Measurements from ENCODE around the gene PNKP. TPM values are rescaled to one million over a fixed set of nuclear protein-coding genes. Genes with fewer than 3 reads are reported as not detected.

Gene PNKP
- total RNA-seq, 1 donor from 2014 or later, result 33.7 TPM

DNA sequence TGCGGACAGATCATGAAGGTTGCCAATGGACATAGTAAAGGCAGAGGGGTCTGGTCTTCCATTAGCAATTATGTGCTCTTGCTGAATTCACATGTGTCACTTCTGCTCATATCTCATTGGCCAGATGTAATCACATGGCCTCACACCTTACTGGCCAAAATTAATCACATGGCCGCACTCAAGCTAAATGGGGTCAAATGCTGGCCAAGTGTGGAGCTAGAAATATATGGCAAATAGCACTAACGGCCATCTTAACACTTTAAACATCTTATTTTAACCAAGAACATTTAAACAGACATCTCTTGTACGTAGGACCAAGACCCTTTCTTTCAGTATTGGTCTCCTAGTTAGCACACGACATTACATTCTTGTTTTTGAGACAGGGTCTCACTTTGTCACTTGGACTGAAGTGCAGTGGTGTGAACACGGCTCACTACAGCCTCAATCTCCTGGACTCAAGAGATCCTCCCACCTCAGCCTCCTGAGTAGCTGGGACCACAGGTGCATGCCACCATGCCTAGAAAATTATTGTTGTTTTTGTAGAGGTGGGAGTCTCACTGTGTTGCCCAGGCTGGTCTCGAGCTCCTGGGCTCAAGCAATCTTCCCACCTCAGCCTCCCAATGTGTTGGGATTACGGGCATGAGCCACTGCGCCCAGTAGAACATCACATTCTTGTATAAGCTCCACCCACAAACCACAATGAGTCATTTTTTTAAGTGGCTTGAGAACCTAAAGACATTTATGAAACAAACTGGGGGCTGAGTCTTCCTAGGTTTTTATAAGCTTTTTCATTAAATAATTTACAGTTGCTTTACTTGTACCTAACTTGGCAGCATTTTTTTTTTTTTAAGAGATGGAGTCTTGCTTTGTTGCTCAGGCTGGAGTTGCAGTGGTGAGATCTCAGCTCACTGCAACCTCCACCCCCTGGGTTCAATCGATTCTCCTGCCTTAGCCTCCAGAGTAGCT is 19.4 kb downstream of the PNKP start:
- ATAC-seq, result no peak
- no peak for DNase-seq (ENCODE audit: low spot score)

DNA sequence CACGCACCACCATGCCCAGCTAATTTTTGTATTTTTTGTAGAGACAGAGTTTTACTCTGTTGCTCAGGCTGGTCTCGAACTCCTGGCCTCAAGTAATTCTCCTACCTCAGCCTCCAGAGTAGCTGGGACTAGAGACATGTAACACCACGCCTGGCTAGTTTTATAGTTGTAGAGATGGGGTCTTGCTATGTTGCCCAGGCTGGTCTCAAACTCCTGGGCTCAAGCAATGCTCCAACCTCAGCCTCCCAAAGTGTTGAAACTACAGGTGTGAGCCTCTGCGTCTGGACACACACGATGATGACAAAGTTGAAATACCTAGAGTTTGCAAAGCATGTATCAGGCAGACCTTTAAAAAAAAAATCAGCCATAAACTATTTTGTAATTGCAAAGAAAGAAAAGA is 21.0 kb downstream of the PNKP start:
- ATAC-seq (no peak), DNase-seq (ENCODE audit: low spot score) (no peak)

DNA sequence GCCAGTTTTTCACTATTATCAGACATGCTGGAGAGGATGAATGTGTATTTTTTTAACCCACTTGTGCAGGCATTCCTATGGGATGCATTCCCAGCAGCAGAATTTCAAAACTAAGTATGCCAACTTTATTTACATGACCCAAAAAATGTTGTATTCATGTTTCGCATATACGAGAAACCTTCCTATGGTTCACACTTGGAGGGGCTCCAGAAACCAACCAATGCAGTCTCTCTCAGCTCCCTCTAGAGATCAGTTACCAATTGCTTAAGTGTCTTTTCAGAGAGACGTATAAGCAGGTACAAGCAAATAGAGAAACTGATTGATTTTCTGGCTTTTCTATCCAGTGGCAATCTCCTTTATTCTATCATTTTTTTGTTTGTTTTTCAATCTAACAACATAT is 22.0 kb downstream of the PNKP start:
- no peak for DNase-seq (ENCODE audit: low spot score)

DNA sequence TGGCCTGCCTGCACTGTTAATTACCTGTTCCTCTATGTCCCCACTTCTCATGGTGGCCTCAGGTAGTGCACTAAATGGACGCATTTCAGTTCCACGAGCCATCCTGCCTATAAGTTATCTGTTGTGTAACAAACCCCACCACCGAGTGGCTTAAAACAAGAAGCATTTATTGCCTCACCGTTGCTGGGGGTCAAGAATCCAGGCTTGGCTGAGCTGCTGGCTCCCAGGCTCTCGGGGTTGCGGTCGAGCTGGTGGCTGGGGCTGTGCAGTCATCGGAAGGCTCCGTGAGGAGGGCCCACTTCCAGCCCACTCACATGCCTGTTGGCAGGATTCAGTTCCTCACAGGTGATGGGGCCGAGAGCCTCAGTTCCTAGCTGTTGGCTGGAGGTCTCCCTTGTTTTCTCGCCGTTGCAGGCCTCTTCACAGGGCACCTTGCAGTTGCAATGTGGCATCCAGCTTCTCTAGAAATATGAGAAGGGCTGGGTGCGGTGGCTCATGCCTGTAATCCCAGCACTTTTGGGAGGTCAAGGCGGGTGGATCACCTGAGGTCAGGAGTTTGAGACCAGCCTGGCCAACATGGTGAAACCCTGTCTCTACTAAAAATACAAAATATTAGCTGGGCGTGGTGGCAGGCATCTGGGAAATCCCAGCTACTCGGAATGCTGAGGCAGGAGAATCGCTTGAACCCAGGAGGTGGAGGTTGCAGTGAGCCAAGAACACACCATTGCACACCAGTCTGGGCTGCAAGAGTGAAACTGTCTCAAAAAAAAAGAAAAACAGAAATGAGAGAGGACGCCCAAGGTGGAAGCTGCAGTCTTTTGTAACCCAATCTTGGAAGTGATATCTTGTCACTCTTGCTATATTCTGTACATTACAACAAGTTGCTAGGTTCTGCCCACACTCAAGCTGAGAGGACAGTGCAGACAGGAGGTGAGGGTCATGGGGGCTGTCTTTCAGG is 23.0 kb downstream of the PNKP start:
- ATAC-seq, result no peak
- no peak for DNase-seq (ENCODE audit: low spot score)

More for the DNA sequence above, 22.0 kb downstream of the PNKP start:
- ATAC-seq, result no peak

DNA sequence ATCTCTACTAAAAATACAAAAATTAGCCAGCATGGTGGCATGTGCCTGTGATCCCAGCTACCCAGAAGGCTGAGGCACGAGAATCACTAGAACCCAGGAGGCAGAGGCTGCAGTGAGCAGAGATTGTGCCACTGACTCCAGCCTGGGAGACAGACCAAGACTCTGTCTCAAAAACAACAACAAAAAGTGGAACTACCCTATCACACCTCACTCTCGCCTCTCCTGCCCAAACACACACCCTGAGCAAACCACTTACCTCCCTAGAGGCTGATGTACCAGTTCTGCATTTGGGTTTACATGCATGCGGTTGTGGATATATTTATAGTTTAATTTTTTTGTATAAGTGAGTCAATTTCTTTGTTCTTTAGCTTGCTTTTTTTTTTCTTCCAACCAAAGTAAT is 24.1 kb downstream of the PNKP start:
- DNase-seq (ENCODE audit: low spot score) (no peak), ATAC-seq (no peak)

DNA sequence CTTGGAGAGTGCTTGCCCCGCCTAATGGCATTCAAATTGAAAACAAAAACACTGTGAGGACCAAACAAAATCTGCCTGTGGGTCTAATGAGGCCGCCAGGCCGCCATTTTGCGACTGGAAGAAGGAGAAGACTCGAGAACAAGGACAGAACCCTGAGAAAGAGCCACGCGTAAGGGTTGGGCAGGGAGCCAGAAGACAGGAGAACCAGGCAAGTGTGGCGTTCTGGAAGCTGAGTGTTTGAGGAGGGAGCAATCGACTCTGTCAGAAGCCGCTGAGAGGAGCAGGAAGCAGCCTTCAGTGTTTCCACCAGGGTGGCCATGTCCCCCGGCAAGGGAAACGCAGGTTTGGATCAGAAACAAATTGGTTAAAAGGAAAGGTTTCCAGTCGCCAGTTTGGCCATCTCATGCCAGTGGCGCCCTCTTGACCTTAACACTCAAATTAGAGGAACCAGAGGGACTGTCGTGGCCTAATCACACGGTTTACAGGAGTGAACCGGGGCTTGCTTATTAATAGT is 26.6 kb downstream of the PNKP start:
- DNase-seq (ENCODE audit: low spot score) (no peak), ATAC-seq (no peak)

DNA sequence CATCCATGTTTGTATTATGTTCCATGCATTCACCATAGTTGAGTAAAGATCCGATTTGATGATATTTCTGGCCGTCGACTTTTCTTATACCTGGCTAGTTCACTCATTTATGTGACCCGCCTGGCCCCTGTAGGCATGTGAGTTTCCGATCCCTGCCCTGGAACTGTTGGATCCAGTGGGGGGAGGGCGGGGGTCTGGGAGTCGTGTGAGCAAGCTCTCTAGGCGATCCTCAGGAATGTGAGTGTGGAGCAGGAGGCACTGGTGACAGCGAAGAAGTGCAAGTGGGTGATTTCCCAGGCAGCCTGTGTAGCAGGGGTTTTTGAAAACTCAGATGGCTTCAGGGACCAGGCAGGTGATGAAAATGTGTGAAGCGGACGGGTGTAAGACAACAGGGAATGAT is 27.1 kb downstream of the PNKP start:
- no peak for DNase-seq (ENCODE audit: low spot score)
- no peak for ATAC-seq

DNA sequence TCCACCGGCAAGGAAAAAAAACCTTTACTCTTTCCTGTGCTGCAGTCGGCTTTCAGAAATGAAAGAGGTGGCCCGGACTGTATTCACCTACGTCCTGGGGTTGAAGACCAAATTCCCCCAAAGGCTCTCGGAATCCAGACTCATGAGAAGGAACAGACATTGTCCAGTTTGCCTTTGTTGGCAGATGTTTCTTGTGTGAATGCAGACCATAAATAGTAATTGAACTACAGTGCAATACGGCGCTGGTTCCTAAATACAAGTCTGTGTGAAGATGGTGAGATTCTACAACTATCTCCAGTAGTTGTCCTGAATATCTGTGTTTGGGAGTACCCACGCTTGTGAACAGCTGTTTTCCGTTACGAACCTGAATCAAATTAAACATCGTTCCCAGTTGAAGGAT is 27.7 kb downstream of the PNKP start:
- ATAC-seq (no peak), DNase-seq (ENCODE audit: low spot score) (no peak)

DNA sequence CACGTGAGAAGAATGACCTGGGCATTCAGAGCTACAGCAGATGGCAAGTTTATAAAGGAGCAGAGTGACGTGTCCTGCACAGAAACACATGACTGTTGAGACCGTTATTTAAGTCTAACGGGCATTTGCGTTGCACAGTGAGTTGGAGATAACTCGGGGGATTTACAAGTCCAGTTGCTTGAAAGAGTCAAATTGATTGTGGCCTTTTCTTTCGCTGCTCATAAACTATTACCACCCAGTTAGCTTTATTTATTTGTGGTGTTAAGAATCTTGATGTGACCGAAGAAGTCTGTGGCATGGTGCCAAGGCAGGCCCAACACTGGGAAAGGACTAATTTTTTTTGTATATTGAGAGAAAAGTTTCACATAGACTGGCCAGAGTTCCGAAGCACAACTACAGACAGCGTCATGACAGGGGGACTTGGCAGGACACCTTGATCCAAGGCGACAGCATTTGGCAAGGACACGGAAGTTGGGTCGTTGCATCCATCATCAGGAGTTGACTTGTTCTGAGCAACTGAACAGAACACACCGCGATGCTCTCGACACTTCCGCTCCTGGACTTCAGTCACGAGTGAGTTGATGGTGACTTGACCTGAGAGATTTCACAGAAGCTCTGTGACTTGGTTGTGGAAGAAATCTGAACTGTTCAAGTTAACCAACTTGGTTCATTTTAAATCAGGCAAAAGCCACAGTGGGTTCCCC is 28.3 kb downstream of the PNKP start:
- ATAC-seq (no peak), DNase-seq (ENCODE audit: low spot score) (no peak)

DNA sequence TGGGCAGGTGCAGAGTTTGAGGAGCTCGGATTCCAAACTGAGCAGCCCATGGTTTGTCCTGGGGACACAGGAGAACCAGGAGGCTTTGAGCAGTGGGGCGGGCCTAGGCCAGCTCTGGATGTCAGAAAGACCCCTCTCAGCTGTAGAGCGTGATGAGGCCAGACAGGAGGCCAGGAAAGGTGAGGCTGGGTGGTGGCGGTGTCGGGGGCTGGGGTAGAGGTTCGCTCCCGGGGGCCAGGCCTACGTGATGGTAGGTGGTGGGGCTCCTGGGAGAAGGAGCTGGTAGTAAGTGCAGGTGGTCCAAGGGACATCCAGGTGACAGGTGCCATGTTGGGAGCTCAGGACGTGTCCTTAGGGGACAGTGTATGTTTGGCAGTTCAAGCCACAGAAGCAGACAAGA is 30.0 kb downstream of the PNKP start:
- DNase-seq (ENCODE audit: low spot score) (no peak), ATAC-seq (no peak)

DNA sequence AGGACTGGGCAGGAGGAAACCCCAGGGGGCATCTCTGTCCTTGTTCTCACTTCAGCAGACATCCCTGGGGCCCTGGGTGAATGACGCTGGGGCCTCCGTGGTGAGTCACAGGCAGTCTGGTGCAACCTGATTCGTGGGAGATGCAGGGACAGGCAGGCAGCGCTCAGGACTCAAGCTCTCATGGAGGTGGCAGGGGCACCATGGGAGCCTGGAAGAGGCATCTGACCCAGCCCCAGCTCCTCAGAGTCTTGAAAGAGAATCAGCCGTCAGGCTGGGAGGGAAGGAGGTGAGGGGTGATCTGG is 30.4 kb downstream of the PNKP start:
- no peak for ATAC-seq
- DNase-seq (ENCODE audit: low spot score), result no peak

DNA sequence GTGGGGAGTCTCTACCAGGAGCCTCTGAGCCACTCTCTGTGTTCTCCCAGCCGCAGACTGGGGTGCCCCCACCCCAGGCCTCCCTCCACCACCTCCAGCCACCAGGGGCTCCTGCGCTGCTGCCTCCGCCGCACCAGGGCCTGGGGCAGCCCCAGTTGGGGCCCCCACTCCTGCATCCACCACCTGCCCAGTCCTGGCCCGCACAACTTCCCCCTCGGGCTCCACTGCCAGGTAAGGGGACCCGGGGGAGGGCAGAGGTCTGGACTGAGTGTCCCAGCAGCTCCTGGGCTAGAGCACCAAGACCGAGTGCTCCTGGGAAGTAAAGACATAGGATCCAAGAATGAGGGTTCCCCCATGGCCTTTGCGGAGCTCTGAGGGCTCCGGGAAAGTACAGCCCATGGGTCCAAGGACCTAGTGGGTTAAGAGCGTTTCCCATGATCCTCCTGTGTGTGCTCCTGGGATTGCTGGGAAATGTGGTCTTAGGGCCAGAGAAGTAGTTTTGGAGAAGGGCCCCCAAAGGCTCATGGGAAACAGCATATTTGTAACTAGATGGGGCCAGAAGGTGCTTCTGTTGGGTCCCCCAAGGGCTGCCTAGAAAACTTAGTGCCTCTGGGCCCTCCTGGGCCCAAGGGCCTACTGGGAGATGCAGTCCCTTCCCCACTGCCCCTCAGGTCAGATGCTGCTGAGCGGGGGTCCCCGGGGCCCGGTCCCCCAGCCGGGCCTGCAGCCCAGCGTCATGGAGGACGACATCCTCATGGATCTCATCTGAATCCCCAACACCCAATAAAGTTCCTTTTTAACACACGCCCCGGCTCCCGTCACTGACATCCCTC is 31.0 kb downstream of the PNKP start:
- DNase-seq (ENCODE audit: low spot score), result no peak
- no peak for ATAC-seq

DNA sequence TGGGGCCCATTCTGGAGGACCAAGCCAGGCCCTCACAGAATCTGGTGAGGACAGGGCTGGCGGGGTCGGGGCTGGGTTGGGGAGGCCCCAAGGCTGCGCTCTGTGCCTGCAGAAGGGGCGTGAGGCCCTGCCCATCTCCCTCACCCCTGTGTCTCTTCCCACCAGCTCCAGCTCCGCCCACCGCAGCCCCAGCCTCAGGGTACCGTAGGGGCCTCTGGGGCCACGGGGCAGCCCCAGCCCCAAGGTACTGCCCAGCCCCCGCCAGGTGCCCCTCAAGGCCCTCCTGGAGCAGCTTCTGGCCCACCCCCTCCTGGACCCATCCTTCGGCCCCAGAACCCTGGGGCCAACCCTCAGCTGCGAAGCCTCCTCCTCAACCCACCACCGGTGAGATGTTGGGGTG is 31.8 kb downstream of the PNKP start:
- no peak for DNase-seq (ENCODE audit: low spot score)

DNA sequence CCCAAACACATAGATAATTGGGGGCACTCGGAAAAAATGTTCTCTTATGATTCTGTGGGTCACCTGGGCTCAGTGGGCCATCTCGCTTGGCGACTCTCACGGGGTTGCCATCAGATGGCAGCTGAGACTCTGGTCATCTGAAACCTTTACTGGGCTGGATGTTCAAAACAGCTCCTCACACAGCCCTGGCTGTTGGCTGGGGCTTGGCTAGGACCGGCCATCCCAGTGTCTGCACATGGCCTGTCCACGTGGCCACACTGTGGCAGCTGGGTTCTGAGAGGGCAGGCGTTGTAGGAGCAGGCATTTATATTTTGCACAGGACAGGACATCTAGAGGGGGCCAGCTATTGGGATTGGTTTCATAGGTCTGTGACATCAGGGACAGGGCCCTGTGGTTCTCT is 33.8 kb downstream of the PNKP start:
- DNase-seq (ENCODE audit: low spot score) (no peak), ATAC-seq (no peak)

More for the DNA sequence above, 31.8 kb downstream of the PNKP start:
- ATAC-seq, result no peak

DNA sequence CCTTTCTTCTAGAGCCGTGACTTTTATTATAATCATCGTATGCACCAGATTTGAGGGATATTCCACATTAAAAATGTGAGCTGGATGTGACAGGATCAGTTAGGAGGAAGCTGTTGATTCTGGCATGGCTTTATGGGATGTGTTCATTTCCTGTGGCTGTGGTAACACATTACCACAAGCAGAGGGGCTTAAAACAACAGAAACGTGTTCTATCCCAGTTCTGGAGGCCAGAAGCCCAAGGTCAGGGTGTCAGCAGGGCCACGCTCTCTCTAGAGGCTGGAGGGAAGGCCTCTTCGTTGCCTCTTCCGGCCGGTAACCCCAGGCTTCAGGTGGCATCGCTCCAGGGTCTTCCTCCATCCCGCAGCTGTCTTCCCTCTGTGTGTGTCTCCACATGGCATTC is 34.8 kb downstream of the PNKP start:
- no peak for ATAC-seq
- DNase-seq (ENCODE audit: low spot score), result no peak

DNA sequence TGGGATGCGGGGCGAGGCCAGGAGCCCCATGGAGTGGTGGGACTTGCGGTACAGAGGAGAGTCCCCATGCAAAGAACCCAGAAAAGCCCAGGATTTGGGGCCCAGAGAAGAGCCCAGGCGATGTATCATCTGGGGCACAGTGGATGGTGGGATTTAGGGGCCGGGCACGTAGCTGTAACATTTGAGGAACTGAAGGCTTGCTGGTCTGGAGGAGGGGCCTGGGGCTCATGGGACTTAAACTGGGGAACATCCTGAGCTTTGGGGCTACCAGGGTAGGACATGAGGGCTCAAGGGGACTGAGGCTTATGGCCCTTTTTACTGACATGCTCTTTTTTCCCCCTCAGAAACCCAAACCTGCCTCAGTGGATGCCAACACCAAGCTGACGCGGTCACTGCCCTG is 35.8 kb downstream of the PNKP start:
- DNase-seq (ENCODE audit: low spot score) (no peak), ATAC-seq (no peak)

DNA sequence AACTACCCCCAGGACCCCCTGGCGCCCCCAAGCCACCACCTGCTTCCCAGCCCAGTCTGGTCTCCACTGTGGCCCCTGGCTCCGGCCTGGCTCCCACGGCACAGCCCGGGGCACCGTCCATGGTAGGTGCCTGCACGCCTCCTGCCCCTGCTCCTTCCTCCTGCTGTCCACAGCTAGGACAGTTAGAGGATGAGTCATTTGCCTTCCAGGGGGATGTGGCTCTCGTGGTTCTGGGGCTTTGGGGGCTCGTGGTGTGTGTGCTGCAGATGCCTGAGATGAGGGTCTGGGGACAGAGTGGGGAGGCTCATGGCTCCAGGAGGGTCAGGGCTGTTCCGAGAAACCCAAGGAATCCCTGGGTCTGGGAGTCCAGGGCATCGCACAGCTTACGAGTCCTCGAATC is 36.6 kb downstream of the PNKP start:
- ATAC-seq (no peak), DNase-seq (ENCODE audit: low spot score) (no peak)

DNA sequence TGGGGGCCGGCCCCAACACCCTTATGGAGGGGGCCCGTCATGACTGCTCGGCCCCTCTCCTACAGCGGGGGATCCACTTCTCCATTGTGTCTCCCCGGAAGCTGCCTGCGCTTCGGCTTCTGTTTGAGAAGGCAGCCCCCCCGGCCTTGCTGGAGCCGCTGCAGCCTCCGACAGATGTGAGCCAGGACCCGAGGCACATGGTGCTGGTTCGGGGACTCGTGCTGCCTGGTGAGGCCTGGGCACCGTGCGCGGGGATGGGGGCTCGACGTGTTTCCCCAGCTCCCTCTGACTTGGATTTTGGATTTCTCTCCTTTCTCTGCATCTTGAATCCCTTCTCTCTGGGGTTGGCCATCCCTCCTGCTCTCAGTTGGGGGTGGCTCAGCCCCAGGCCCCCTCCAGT is 37.7 kb downstream of the PNKP start:
- ATAC-seq, result no peak
- no peak for DNase-seq (ENCODE audit: low spot score)

DNA sequence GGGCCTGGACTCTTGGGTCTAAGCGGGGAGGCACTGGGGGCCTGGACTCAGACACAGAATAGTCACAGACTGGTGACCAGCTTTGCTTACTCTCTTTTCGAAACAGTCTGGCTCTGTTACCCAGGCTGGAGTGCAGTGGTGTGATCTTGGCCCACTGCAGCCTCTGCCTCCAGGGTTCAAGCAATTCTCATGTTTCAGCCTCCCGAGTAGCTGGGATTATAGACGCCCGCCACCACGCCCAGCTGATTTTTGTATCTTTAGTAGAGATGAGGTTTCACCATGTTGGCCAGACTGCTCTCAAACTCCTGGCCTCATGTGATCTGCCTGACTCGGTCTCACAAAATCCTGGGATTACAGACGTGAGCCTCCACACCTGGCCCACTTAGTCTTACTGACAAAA is 38.2 kb downstream of the PNKP start:
- no peak for DNase-seq (ENCODE audit: low spot score)
- no peak for ATAC-seq

DNA sequence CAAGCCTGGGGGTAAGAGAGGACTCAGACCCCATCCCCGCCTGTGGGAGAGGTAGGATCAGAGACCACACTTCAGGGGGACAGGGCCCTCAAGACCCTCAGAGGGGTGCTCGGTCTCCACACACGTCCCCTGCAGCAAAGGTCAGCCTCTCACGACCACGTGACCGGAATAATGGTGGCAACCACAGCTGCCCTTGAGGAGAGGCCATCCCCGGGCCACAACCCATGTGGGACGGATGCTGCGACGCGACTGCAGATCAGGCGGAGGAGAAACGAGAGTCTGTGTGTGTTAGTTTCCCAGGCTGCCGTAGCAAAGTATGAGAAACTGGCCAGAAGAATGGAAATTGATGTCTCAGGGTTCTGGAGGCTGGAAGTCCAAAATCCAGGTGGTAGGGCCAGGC is 40.3 kb downstream of the PNKP start:
- no peak for ATAC-seq
- DNase-seq (ENCODE audit: low spot score), result no peak

All from left lobe of liver (tissue), 2 donors.